T-helper 2 cell treated with Interferon-gamma antibody and Interleukin-4, amounts not matched to agents 5 μg/mL and 100 μg/mL, for 36 hours (primary cell): ENCODE data around the gene LIPM.

ENCODE experiments used
- DNase-seq: peaks from one replicate; pipeline ENCODE4 v3.0.0; 2021; ENCODE audit warnings: low spot score
- H3K27ac Mint-ChIP-seq: one replicate; pipeline ENCODE4 v1.8.0; 2021; ENCODE audit warnings: mild to moderate bottlenecking, mixed read lengths
- H3K27me3 Mint-ChIP-seq: one replicate; pipeline ENCODE4 v1.8.0; 2021; ENCODE audit warnings: low read depth, mixed read lengths
- H3K36me3 Mint-ChIP-seq: one replicate; pipeline ENCODE4 v1.8.0; 2021; ENCODE audit warnings: low read depth, mixed read lengths
- H3K4me1 Mint-ChIP-seq: one replicate; pipeline ENCODE4 v1.8.0; 2021; ENCODE audit warnings: low read depth, mixed read lengths
- H3K4me3 Mint-ChIP-seq: one replicate; pipeline ENCODE4 v1.8.0; 2022; ENCODE audit warnings: mild to moderate bottlenecking, moderate library complexity, mixed read lengths
- H3K9me3 Mint-ChIP-seq: one replicate; pipeline ENCODE4 v1.8.0; 2021; ENCODE audit warnings: mixed read lengths

The LIPM gene

GRCh38 chr10:88786032-88786770, 16.3 kb upstream of the LIPM start:
- H3K4me1 Mint-ChIP-seq: peaks cover 3% of the 10 kb centered on the region
- H3K27me3 Mint-ChIP-seq: peaks cover 19% of the 10 kb centered on the region
- H3K4me3 Mint-ChIP-seq: no peak overlapping the region
- H3K9me3 Mint-ChIP-seq: no peaks in the 10 kb centered on the region
- no peak for DNase-seq
- no peak overlapping the region for H3K27ac Mint-ChIP-seq
- no peaks in the 10 kb centered on the region for H3K36me3 Mint-ChIP-seq

- peaks cover 3% of the 10 kb centered on the region for H3K4me1 Mint-ChIP-seq
- H3K27me3 Mint-ChIP-seq: peaks cover 16% of the 10 kb centered on the region
- no peaks in the 10 kb centered on the region for H3K36me3 Mint-ChIP-seq
Observed at GRCh38 chr10:88787463-88787862, 15.1 kb upstream of the LIPM start.

GRCh38 chr10:88788924-88789323, 13.6 kb upstream of the LIPM start:
- H3K27ac Mint-ChIP-seq: no peak overlapping the region
- peaks cover 11% of the 10 kb centered on the region for H3K4me1 Mint-ChIP-seq
- DNase-seq: no peak
- H3K36me3 Mint-ChIP-seq: no peaks in the 10 kb centered on the region
- H3K27me3 Mint-ChIP-seq: peaks cover 17% of the 10 kb centered on the region
- no peaks in the 10 kb centered on the region for H3K9me3 Mint-ChIP-seq
- no peak overlapping the region for H3K4me3 Mint-ChIP-seq

More at GRCh38 chr10:88787463-88787862, 15.1 kb upstream of the LIPM start:
- Mint-ChIP-seq H3K4me3 (no peak overlapping the region), H3K9me3 (no peaks in the 10 kb centered on the region), H3K27ac (no peak overlapping the region)
- no peak for DNase-seq

- no peak for DNase-seq
- no peak overlapping the region for H3K4me3 Mint-ChIP-seq
- no peak overlapping the region for H3K27ac Mint-ChIP-seq
- no peaks in the 10 kb centered on the region for H3K36me3 Mint-ChIP-seq
- peaks cover 24% of the 10 kb centered on the region for H3K27me3 Mint-ChIP-seq
- no peaks in the 10 kb centered on the region for H3K9me3 Mint-ChIP-seq
- peaks cover 17% of the 10 kb centered on the region for H3K4me1 Mint-ChIP-seq
Observed at GRCh38 chr10:88791924-88792323, 10.6 kb upstream of the LIPM start.

GRCh38 chr10:88792661-88793060, 9.9 kb upstream of the LIPM start:
- no peak overlapping the region for H3K4me3 Mint-ChIP-seq
- H3K9me3 Mint-ChIP-seq: no peaks in the 10 kb centered on the region
- DNase-seq: no peak
- H3K27ac Mint-ChIP-seq: no peak overlapping the region
- peaks cover 17% of the 10 kb centered on the region for H3K4me1 Mint-ChIP-seq
- H3K36me3 Mint-ChIP-seq: no peaks in the 10 kb centered on the region
- H3K27me3 Mint-ChIP-seq: peaks cover 31% of the 10 kb centered on the region

- Mint-ChIP-seq H3K9me3 (no peaks in the 10 kb centered on the region), H3K36me3 (no peaks in the 10 kb centered on the region), H3K27me3 (peaks cover 33% of the 10 kb centered on the region), H3K4me3 (peak overlapping the region; percentile 8), H3K27ac (no peak overlapping the region), H3K4me1 (peaks cover 17% of the 10 kb centered on the region)
- no peak for DNase-seq
Observed at GRCh38 chr10:88793712-88794299, 8.7 kb upstream of the LIPM start.

- Mint-ChIP-seq H3K27ac (no peak overlapping the region), H3K27me3 (peaks cover 35% of the 10 kb centered on the region), H3K4me1 (peaks cover 17% of the 10 kb centered on the region), H3K36me3 (no peaks in the 10 kb centered on the region), H3K4me3 (no peak overlapping the region), H3K9me3 (no peaks in the 10 kb centered on the region)
- DNase-seq: no peak
Observed at GRCh38 chr10:88794731-88795130, 7.8 kb upstream of the LIPM start.

GRCh38 chr10:88800152-88801125, 2.1 kb upstream of the LIPM start:
- Mint-ChIP-seq H3K27me3 (peaks cover 61% of the 10 kb centered on the region), H3K36me3 (no peaks in the 10 kb centered on the region), H3K9me3 (no peaks in the 10 kb centered on the region), H3K4me3 (no peak overlapping the region), H3K27ac (no peak overlapping the region), H3K4me1 (peaks cover 12% of the 10 kb centered on the region)
- DNase-seq: peak; percentile 77

- H3K4me3 Mint-ChIP-seq: no peak overlapping the region
- no peak overlapping the region for H3K27ac Mint-ChIP-seq
- no peaks in the 10 kb centered on the region for H3K36me3 Mint-ChIP-seq
- no peak for DNase-seq
- peaks cover 44% of the 10 kb centered on the region for H3K27me3 Mint-ChIP-seq
- no peaks in the 10 kb centered on the region for H3K9me3 Mint-ChIP-seq
- peaks cover 18% of the 10 kb centered on the region for H3K4me1 Mint-ChIP-seq
Observed at GRCh38 chr10:88803641-88804040, 1.1 kb downstream of the LIPM start.

GRCh38 chr10:88804083-88804812, 1.7 kb downstream of the LIPM start:
- Mint-ChIP-seq H3K4me3 (no peak overlapping the region), H3K4me1 (peaks cover 18% of the 10 kb centered on the region), H3K27me3 (peaks cover 42% of the 10 kb centered on the region), H3K27ac (no peak overlapping the region), H3K9me3 (no peaks in the 10 kb centered on the region), H3K36me3 (no peaks in the 10 kb centered on the region)
- no peak for DNase-seq

- H3K27me3 Mint-ChIP-seq: peaks cover 35% of the 10 kb centered on the region
- H3K27ac Mint-ChIP-seq: no peak overlapping the region
- no peaks in the 10 kb centered on the region for H3K9me3 Mint-ChIP-seq
- no peaks in the 10 kb centered on the region for H3K36me3 Mint-ChIP-seq
- no peak overlapping the region for H3K4me3 Mint-ChIP-seq
- DNase-seq: no peak
- peaks cover 21% of the 10 kb centered on the region for H3K4me1 Mint-ChIP-seq
Observed at GRCh38 chr10:88805361-88805760, 2.8 kb downstream of the LIPM start.

GRCh38 chr10:88805924-88806323, 3.4 kb downstream of the LIPM start:
- DNase-seq: no peak
- Mint-ChIP-seq H3K4me3 (no peak overlapping the region), H3K36me3 (no peaks in the 10 kb centered on the region), H3K4me1 (peaks cover 21% of the 10 kb centered on the region), H3K27ac (no peak overlapping the region), H3K27me3 (peaks cover 33% of the 10 kb centered on the region), H3K9me3 (no peaks in the 10 kb centered on the region)

GRCh38 chr10:88809621-88810020, 7.1 kb downstream of the LIPM start:
- Mint-ChIP-seq H3K4me1 (peaks cover 20% of the 10 kb centered on the region), H3K27ac (no peak overlapping the region), H3K27me3 (peaks cover 21% of the 10 kb centered on the region), H3K9me3 (no peaks in the 10 kb centered on the region), H3K4me3 (no peak overlapping the region), H3K36me3 (no peaks in the 10 kb centered on the region)
- DNase-seq: no peak
